H9 (cell line): ENCODE measurements around the gene CCDC186. TPM values are rescaled to one million over a fixed set of nuclear protein-coding genes. Genes with fewer than 3 reads are reported as not detected.

Source experiments
- DNase-seq: peaks from one replicate; pipeline ENCODE4 v3.0.0-alpha.2; 2017
- H2AFZ ChIP-seq: one replicate; pipeline ENCODE4 v1.6.1; 2013; ENCODE audit warnings: mild to moderate bottlenecking, low read length, control low read depth, moderate library complexity
- H2AK5ac ChIP-seq: 2 replicates; pipeline ENCODE4 v1.6.1; 2013; ENCODE audit warnings: low read length, control low read depth, mixed read lengths; ENCODE audit not compliant: insufficient read length
- H2BK120ac ChIP-seq: one replicate; pipeline ENCODE4 v1.6.1; 2013; ENCODE audit warnings: low read depth, mild to moderate bottlenecking, low read length, control low read depth, inconsistent platforms; ENCODE audit not compliant: poor library complexity, severe bottlenecking
- H2BK12ac ChIP-seq: 2 replicates; pipeline ENCODE4 v1.6.1; 2013; ENCODE audit warnings: low read length, control low read depth, mixed read lengths, low read depth; ENCODE audit not compliant: insufficient read length
- H2BK15ac ChIP-seq: 2 replicates; pipeline ENCODE4 v1.6.1; 2013; ENCODE audit warnings: low read depth, low read length, control low read depth
- H2BK20ac ChIP-seq: one replicate; pipeline ENCODE4 v1.6.1; 2013; ENCODE audit warnings: low read depth, mild to moderate bottlenecking, low read length, control low read depth, inconsistent platforms; ENCODE audit not compliant: poor library complexity, severe bottlenecking
- H2BK5ac ChIP-seq: 2 replicates; pipeline ENCODE4 v1.6.1; 2013; ENCODE audit warnings: low read length, control low read depth, mixed read lengths; ENCODE audit not compliant: insufficient read length
- H3K14ac ChIP-seq: 2 replicates; pipeline ENCODE4 v1.6.1; 2013; ENCODE audit warnings: low read length, control low read depth; ENCODE audit not compliant: insufficient read depth
- H3K18ac ChIP-seq: 2 replicates; pipeline ENCODE4 v1.6.1; 2013; ENCODE audit warnings: low read depth, mild to moderate bottlenecking, mixed read lengths, low read length, control low read depth; ENCODE audit not compliant: insufficient read length
- H3K23ac ChIP-seq: 2 replicates; pipeline ENCODE4 v1.6.1; 2013; ENCODE audit warnings: low read length, control low read depth, mixed read lengths, low read depth; ENCODE audit not compliant: insufficient read length
- H3K23me2 ChIP-seq: 2 replicates; pipeline ENCODE4 v1.6.1; 2013; ENCODE audit warnings: low read depth, mild to moderate bottlenecking, mixed read lengths, low read length, control low read depth; ENCODE audit not compliant: insufficient read length, poor library complexity, severe bottlenecking
- H3K27ac ChIP-seq: 2 replicates; pipeline ENCODE4 v1.5.1; 2013; ENCODE audit warnings: low read length, control low read depth, mixed read lengths, low read depth; ENCODE audit not compliant: insufficient read length
- H3K27me3 ChIP-seq: 2 replicates; pipeline ENCODE4 v1.6.1; 2013; ENCODE audit warnings: low read length, control low read depth, inconsistent platforms; ENCODE audit not compliant: insufficient read depth
- H3K4ac ChIP-seq: 2 replicates; pipeline ENCODE4 v1.6.1; 2013; ENCODE audit warnings: low read depth, mild to moderate bottlenecking, control low read depth, inconsistent platforms, low read length, moderate library complexity
- H3K4me1 ChIP-seq: 2 replicates; pipeline ENCODE4 v1.6.1; 2013; ENCODE audit warnings: low read length, control low read depth, inconsistent platforms; ENCODE audit not compliant: insufficient read depth
- H3K4me2 ChIP-seq: 2 replicates; pipeline ENCODE4 v1.6.1; 2013; ENCODE audit warnings: low read length, control low read depth, mixed read lengths; ENCODE audit not compliant: insufficient read length, insufficient read depth
- H3K56ac ChIP-seq: 2 replicates; pipeline ENCODE4 v1.6.1; 2013; ENCODE audit warnings: low read depth, mild to moderate bottlenecking, mixed read lengths, low read length, control low read depth; ENCODE audit not compliant: insufficient read length
- H3K79me1 ChIP-seq: 2 replicates; pipeline ENCODE4 v1.6.1; 2013; ENCODE audit warnings: low read depth, mild to moderate bottlenecking, moderate library complexity, low read length, control low read depth, inconsistent platforms; ENCODE audit not compliant: insufficient read depth, poor library complexity, severe bottlenecking
- H3K79me2 ChIP-seq: 2 replicates; pipeline ENCODE4 v1.6.1; 2013; ENCODE audit warnings: low read length, control low read depth, inconsistent platforms; ENCODE audit not compliant: insufficient read depth
- H3K9ac ChIP-seq: 2 replicates; pipeline ENCODE4 v1.6.1; 2013; ENCODE audit warnings: low read length, control low read depth, mixed read lengths; ENCODE audit not compliant: insufficient read length; ENCODE audit errors: extremely low read depth
- H3K9me3 ChIP-seq: one replicate; pipeline ENCODE4 v1.6.1; 2013; ENCODE audit warnings: low read depth, low read length, inconsistent platforms; ENCODE audit not compliant: control insufficient read depth
- H3T11ph ChIP-seq: one replicate; pipeline ENCODE4 v1.6.1; 2013; ENCODE audit warnings: mild to moderate bottlenecking, low read length, control low read depth, inconsistent platforms
- H4K20me1 ChIP-seq: one replicate; pipeline ENCODE4 v1.6.1; 2013; ENCODE audit not compliant: control insufficient read depth, insufficient read length, insufficient read depth
- H4K5ac ChIP-seq: 2 replicates; pipeline ENCODE4 v1.6.1; 2013; ENCODE audit warnings: low read depth, mild to moderate bottlenecking, mixed read lengths, low read length, control low read depth; ENCODE audit not compliant: insufficient read length
- H4K8ac ChIP-seq: replicated peaks from 2 replicates; pipeline ENCODE4 v1.6.1; 2013; ENCODE audit warnings: low read length, control low read depth, mixed read lengths, low read depth; ENCODE audit not compliant: insufficient read length
- H4K91ac ChIP-seq: 2 replicates; pipeline ENCODE4 v1.6.1; 2013; ENCODE audit warnings: low read depth, mild to moderate bottlenecking, moderate library complexity, mixed read lengths, low read length, control low read depth; ENCODE audit not compliant: insufficient read length
- H3K27ac Mint-ChIP-seq, 3 experiments: 2 replicates in 2 of 3; 3 replicates in 1 of 3; pipeline ENCODE4 v1.8.0; 2020 to 2021; ENCODE audit warnings: mixed read lengths in 3 of 3, mild to moderate bottlenecking in 1 of 3, moderate library complexity in 1 of 3
- H3K27me3 Mint-ChIP-seq: 2 replicates; pipeline ENCODE4 v1.8.0; 2021; ENCODE audit warnings: low read depth, mild to moderate bottlenecking, moderate library complexity, mixed read lengths
- H3K36me3 Mint-ChIP-seq, 3 experiments: 2 replicates in 2 of 3; 3 replicates in 1 of 3; pipeline ENCODE4 v1.8.0; 2020 to 2021; ENCODE audit warnings: low read depth in 3 of 3, mixed read lengths in 3 of 3; ENCODE audit not compliant: insufficient read depth in 1 of 3
- H3K4me1 Mint-ChIP-seq, 2 experiments: 2 replicates each; pipeline ENCODE4 v1.8.0; 2020; ENCODE audit warnings: mixed read lengths in 2 of 2
- H3K4me3 Mint-ChIP-seq, 2 experiments: 2 replicates in 1 of 2; 3 replicates in 1 of 2; pipeline ENCODE4 v1.8.0; 2020 to 2021; ENCODE audit warnings: mild to moderate bottlenecking in 2 of 2, mixed read lengths in 2 of 2, moderate library complexity in 1 of 2
- H3K9me3 Mint-ChIP-seq, 2 experiments: 2 replicates in 1 of 2; 3 replicates in 1 of 2; pipeline ENCODE4 v1.8.0; 2020; ENCODE audit warnings: mild to moderate bottlenecking in 2 of 2, mixed read lengths in 2 of 2, moderate library complexity in 1 of 2
- CTCF ChIP-seq: fragments of 200-600 bp; sonication (generic); conservative IDR thresholded peaks from 3 replicates; pipeline ENCODE4 v1.8.0; 2021; ENCODE audit warnings: antibody characterized with exemption, mild to moderate bottlenecking
- WGBS: extraction: QIAGEN DNeasy Blood & Tissue Kit; methylation state at CpG from one replicate; pipeline ENCODE4 v1.1.7; 2013; ENCODE audit warnings: missing lambda C conversion rate, low lambda C conversion rate, mixed read lengths; ENCODE audit not compliant: insufficient read length; ENCODE audit errors: extremely low coverage; 5-methylcytosine and 5-hydroxymethylcytosine counted together
- total RNA-seq: library from RNA; stranded (reverse); gene quantifications from 2 replicates; pipeline ENCODE4 v1.2.1, GENCODE V29; 2021

Gene CCDC186
- total RNA-seq, 1 experiment from 2014 or later = 16.7 TPM

- Mint-ChIP-seq H3K36me3 (peaks cover 32 to 48% (median 46%) of the 10 kb centered on the region in 3 experiments), H3K4me1 (peaks cover 23 to 29% of the 10 kb centered on the region in 2 experiments), H3K27ac (peak overlapping the region in 2 of 3 experiments; percentile 35 to 83; a peak in 4 of 7 replicates), H3K27me3 (no peaks in the 10 kb centered on the region), H3K4me3 (peak overlapping the region in 1 of 2 experiments; percentile 8; a peak in 2 of 5 replicates), H3K9me3 (peaks cover 11 to 18% of the 10 kb centered on the region in 2 experiments)
- no peak overlapping the region for H4K8ac ChIP-seq
- no peak overlapping the region for H3K9ac ChIP-seq
- H3K27me3 ChIP-seq = no peaks in the 10 kb centered on the region
- H3K4me1 ChIP-seq = peaks cover 2% of the 10 kb centered on the region; the same call in 1 of the 2 replicates
- no peak overlapping the region for H3K14ac ChIP-seq
- no peak overlapping the region for H3T11ph ChIP-seq
- no peak overlapping the region for H3K27ac ChIP-seq
- DNase-seq = no peak
- H3K4me2 ChIP-seq = peak overlapping the region; percentile 14
- no CpG with 5 or more reads among the region's 3 CpGs for WGBS
- H4K5ac ChIP-seq = no peak overlapping the region
- no peak for TF ChIP-seq CTCF
- H3K4ac ChIP-seq = no peak overlapping the region
- no peak overlapping the region for H3K18ac ChIP-seq
- H3K23ac ChIP-seq = no peak overlapping the region
- no peak overlapping the region for H2BK5ac ChIP-seq
- H4K91ac ChIP-seq = no peak overlapping the region
- no peak overlapping the region for H3K56ac ChIP-seq
- H2AK5ac ChIP-seq = no peak overlapping the region
- no peak overlapping the region for H2BK15ac ChIP-seq
- H2BK20ac ChIP-seq = no peak overlapping the region
- no peak overlapping the region for H2BK120ac ChIP-seq
- no peak overlapping the region for H2AFZ ChIP-seq
- no peaks in the 10 kb centered on the region for H3K9me3 ChIP-seq
- H3K23me2 ChIP-seq = no peaks in the 10 kb centered on the region
- H4K20me1 ChIP-seq = no peaks in the 10 kb centered on the region
- peaks cover 2% of the 10 kb centered on the region; the same call in 1 of the 2 replicates for H3K79me2 ChIP-seq
- peaks cover 7% of the 10 kb centered on the region for H3K79me1 ChIP-seq
- H2BK12ac ChIP-seq = no peak overlapping the region
Observed at GRCh38 chr10:114166494-114166893, 7.5 kb downstream of the CCDC186 start.
